K562 (cell line): ENCODE data around the gene ADGRB2. TPM values are rescaled to one million over a fixed set of nuclear protein-coding genes. Genes with fewer than 3 reads are reported as not detected.

Experiments used
- ATF6 ChIP-seq: sonication (generic); formaldehyde crosslinking; IDR thresholded peaks from 2 replicates; pipeline ENCODE4 v1.4.0; 2020; ENCODE audit warnings: mild to moderate bottlenecking, missing genetic modification reagents
- CBFA2T2 ChIP-seq: fragments of 450-650 bp; conservative IDR thresholded peaks from 2 replicates; pipeline ENCODE4 v1.6.1; 2017; ENCODE audit warnings: mild to moderate bottlenecking
- CBFB ChIP-seq: sonication (generic); formaldehyde crosslinking; IDR thresholded peaks from 2 replicates; pipeline ENCODE4 v1.4.0; 2020; ENCODE audit warnings: mild to moderate bottlenecking, missing genetic modification reagents
- CHD1 ChIP-seq: fragments of 200-600 bp; sonication (generic); IDR thresholded peaks from one replicate; pipeline ENCODE4 v1.6.1; 2012; ENCODE audit warnings: mild to moderate bottlenecking, moderate library complexity, low read length, inconsistent platforms
- FOXA3 ChIP-seq, 2 experiments: fragments of 450-650 bp in 1 of 2; sonication (generic) in 1 of 2; formaldehyde crosslinking; IDR thresholded peaks in 1 of 2; conservative IDR thresholded peaks in 1 of 2; 2 replicates each; pipeline versions ENCODE4 v1.4.0 to v1.8.0; 2020 to 2022; ENCODE audit warnings: mild to moderate bottlenecking in 2 of 2, missing genetic modification reagents in 1 of 2
- GATA2 ChIP-seq: sonication (generic); formaldehyde crosslinking; IDR thresholded peaks from 2 replicates; pipeline ENCODE4 v1.4.0; 2020; ENCODE audit warnings: mild to moderate bottlenecking, missing genetic modification reagents
- KLF16 ChIP-seq: IDR thresholded peaks from 2 replicates; pipeline ENCODE4 v1.6.1; 2016; ENCODE audit warnings: antibody characterized with exemption
- L3MBTL2 ChIP-seq: fragments of 450-650 bp; IDR thresholded peaks from 2 replicates; pipeline ENCODE4 v1.6.1; 2016; ENCODE audit warnings: mild to moderate bottlenecking, moderate library complexity
- MCM5 ChIP-seq: fragments of 450-650 bp; IDR thresholded peaks from 2 replicates; pipeline ENCODE4 v1.6.1; 2016; ENCODE audit warnings: low read depth
- MCM7 ChIP-seq, 2 experiments: fragments of 450-650 bp; IDR thresholded peaks; 2 replicates each; pipeline ENCODE4 v1.6.1; 2016 to 2018
- MYNN ChIP-seq, 2 experiments: sonication (generic); formaldehyde crosslinking in 1 of 2; IDR thresholded peaks; 2 replicates each; pipeline versions ENCODE4 v1.5.0 to v1.6.1; 2016 to 2020; ENCODE audit warnings: antibody characterized with exemption in 1 of 2, missing genetic modification reagents in 1 of 2
- NONO ChIP-seq, 2 experiments: fragments of 200-400 bp in 1 of 2; fragments of 450-650 bp in 1 of 2; formaldehyde crosslinking in 1 of 2; IDR thresholded peaks; 2 replicates each; pipeline ENCODE4 v1.6.1; 2017; ENCODE audit warnings: low read depth in 2 of 2, mild to moderate bottlenecking in 2 of 2, moderate library complexity in 2 of 2, low read length in 1 of 2
- PML ChIP-seq: IDR thresholded peaks from 2 replicates; pipeline ENCODE4 v1.6.1; 2012; ENCODE audit warnings: low read length, inconsistent platforms
- POLR2G ChIP-seq: fragments of 200-400 bp; formaldehyde crosslinking; IDR thresholded peaks from 2 replicates; pipeline ENCODE4 v1.6.1; 2017; ENCODE audit warnings: low read depth, mild to moderate bottlenecking, antibody characterized with exemption, low read length, moderate library complexity
- RB1 ChIP-seq: fragments of 450-650 bp; IDR thresholded peaks from 2 replicates; pipeline ENCODE4 v1.6.1; 2017; ENCODE audit warnings: low read depth, mild to moderate bottlenecking
- TEAD4 ChIP-seq, 2 experiments: sonication (generic) in 1 of 2; formaldehyde crosslinking in 1 of 2; IDR thresholded peaks; 2 replicates each; pipeline versions ENCODE4 v1.6.1 to v1.8.0; 2012 to 2022; ENCODE audit warnings: borderline replicate concordance in 1 of 2, inconsistent platforms in 1 of 2, low read length in 1 of 2, mild to moderate bottlenecking in 1 of 2, missing genetic modification reagents in 1 of 2
- VEZF1 ChIP-seq: fragments of 200-800 bp; sonication (Bioruptor generic); IDR thresholded peaks from 2 replicates; pipeline ENCODE4 v1.6.1; 2017; ENCODE audit warnings: missing genetic modification characterization, missing compliant biosample characterization
- ZNF224 ChIP-seq: sonication (generic); formaldehyde crosslinking; IDR thresholded peaks from 2 replicates; pipeline ENCODE4 v1.8.0; 2022; ENCODE audit warnings: mild to moderate bottlenecking, missing genetic modification reagents
- ZNF354B ChIP-seq: fragments of 250-450 bp; sonication (Bioruptor Pico); IDR thresholded peaks from 2 replicates; pipeline ENCODE4 v1.4.0; 2020
- polyA plus RNA-seq, 8 experiments: library from polyadenylated mRNA; depleted of rRNA in 4 of 8; stranded (reverse) in 5 of 8; unstranded in 3 of 8; fragments of >200 nt; fragmentation: Nextera tagmentation in 2 of 8; fragmentation: Illumina TruSeq in 1 of 8; extraction: Ambion mirVana in 2 of 8; extraction: Trizol in 1 of 8; gene quantifications; 2 replicates each; pipeline versions ENCODE4 v1.2.1 to v1.2.3, GENCODE V29; 2011 to 2014; ENCODE audit warnings: inconsistent platforms in 1 of 8, missing spikeins in 1 of 8
- total RNA-seq, 7 experiments: library from RNA; depleted of rRNA in 6 of 7; stranded (reverse); fragments of >200 nt in 6 of 7; fragmentation: Illumina TruSeq in 2 of 7; extraction: Trizol in 2 of 7; gene quantifications; 2 replicates each; pipeline versions ENCODE4 v1.2.1 to v1.2.3, GENCODE V29; 2011 to 2021; ENCODE audit warnings: low replicate concordance in 1 of 7
- TF ChIP-seq, protein P1 (sequence below), 2 experiments: fragments of 450-650 bp; IDR thresholded peaks; 2 replicates each; pipeline ENCODE4 v1.6.1; 2016
- TF ChIP-seq, protein P2 (sequence below): sonication (generic); formaldehyde crosslinking; IDR thresholded peaks from 2 replicates; pipeline ENCODE4 v1.8.0; 2022; ENCODE audit warnings: missing genetic modification reagents, mild to moderate bottlenecking, moderate library complexity, borderline replicate concordance

The ADGRB2 gene
- total and polyA plus RNA-seq, 9 of the 15 experiments (the other 6 are each of a cell fraction or from before 2014, with no cell fraction given): 0.04 to 0.23 (median 0.20) TPM; not detected in 2

GRCh38 chr1:31745096-31745945 lies 18.8 kb downstream of the ADGRB2 start (continued):
- TF ChIP-seq CHD1 (no peak), NONO (IDR thresholded peaks at IDR 0.05; ENCODE audit: low read depth in 2 of 2, low read length in 1 of 2) (0 out of 4 replicates have a peak, but pooled peaks of 1 of the 2 experiments have one; percentile 43), MCM7 (IDR thresholded peaks at IDR 0.05) (no peak), TEAD4 (IDR thresholded peaks at IDR 0.05; ENCODE audit: low read length) (peak; percentile 30; the same call in 1 of the 2 replicates), TEAD4 (CRISPR knock-in tag; IDR thresholded peaks at IDR 0.05; ENCODE audit: borderline replicate concordance) (0 out of 2 replicates have a peak, but pooled peaks have one; percentile 60), RB1 (peak; percentile 72; the same call in 1 of the 2 replicates), L3MBTL2 (peak; percentile 38; the same call in 1 of the 2 replicates), PML (no peak), FOXA3 (CRISPR knock-in tag; conservative IDR thresholded peaks at IDR 0.05 in 1 of 2, IDR thresholded peaks at IDR 0.05 in 1 of 2) (0 out of 4 replicates have a peak, but pooled peaks of 1 of the 2 experiments have one; percentile 18), CBFB (peak; percentile 65; the same call in 1 of the 2 replicates), ZNF354B (CRISPR knock-in tag) (no peak), KLF16 (peak; percentile 46; the same call in 1 of the 2 replicates), POLR2G (no peak), MCM5 (no peak), GATA2 (CRISPR knock-in tag) (peak; percentile 26; the same call in 1 of the 2 replicates), VEZF1 (CRISPR knock-in tag) (peak; percentile 34; the same call in 1 of the 2 replicates), ZNF224 (no peak), CBFA2T2 (peak; percentile 29), MYNN (IDR thresholded peaks at IDR 0.05) (0 out of 2 replicates have a peak, but pooled peaks have one; percentile 52), MYNN (CRISPR knock-in tag; IDR thresholded peaks at IDR 0.05) (no peak), ATF6 (CRISPR knock-in tag) (no peak)
- TF ChIP-seq, protein P1, sequence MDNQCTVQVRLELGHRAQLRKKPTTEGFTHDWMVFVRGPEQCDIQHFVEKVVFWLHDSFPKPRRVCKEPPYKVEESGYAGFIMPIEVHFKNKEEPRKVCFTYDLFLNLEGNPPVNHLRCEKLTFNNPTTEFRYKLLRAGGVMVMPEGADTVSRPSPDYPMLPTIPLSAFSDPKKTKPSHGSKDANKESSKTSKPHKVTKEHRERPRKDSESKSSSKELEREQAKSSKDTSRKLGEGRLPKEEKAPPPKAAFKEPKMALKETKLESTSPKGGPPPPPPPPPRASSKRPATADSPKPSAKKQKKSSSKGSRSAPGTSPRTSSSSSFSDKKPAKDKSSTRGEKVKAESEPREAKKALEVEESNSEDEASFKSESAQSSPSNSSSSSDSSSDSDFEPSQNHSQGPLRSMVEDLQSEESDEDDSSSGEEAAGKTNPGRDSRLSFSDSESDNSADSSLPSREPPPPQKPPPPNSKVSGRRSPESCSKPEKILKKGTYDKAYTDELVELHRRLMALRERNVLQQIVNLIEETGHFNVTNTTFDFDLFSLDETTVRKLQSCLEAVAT (IDR thresholded peaks at IDR 0.05): no peak
- TF ChIP-seq, protein P2, sequence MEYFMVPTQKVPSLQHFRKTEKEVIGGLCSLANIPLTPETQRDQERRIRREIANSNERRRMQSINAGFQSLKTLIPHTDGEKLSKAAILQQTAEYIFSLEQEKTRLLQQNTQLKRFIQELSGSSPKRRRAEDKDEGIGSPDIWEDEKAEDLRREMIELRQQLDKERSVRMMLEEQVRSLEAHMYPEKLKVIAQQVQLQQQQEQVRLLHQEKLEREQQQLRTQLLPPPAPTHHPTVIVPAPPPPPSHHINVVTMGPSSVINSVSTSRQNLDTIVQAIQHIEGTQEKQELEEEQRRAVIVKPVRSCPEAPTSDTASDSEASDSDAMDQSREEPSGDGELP (CRISPR knock-in tag): peak; percentile 83
